Testis (tissue), 3 donors: Measurements from ENCODE around the gene BMPR1B. TPM values are rescaled to one million over a fixed set of nuclear protein-coding genes. Genes with fewer than 3 reads are reported as not detected.

ENCODE experiments used
- DNase-seq: peaks from one replicate; pipeline ENCODE4 v3.0.0-alpha.2; 2019
- H3K27ac ChIP-seq, 2 donors: fragments of 200-600 bp; sonication (generic); one replicate each; pipeline ENCODE4 v1.5.1; 2019
- H3K27me3 ChIP-seq: fragments of 200-600 bp; sonication (generic); one replicate; pipeline ENCODE4 v1.5.1; 2019
- H3K36me3 ChIP-seq: fragments of 200-600 bp; sonication (generic); one replicate; pipeline ENCODE4 v1.5.1; 2017; ENCODE audit warnings: low read depth; ENCODE audit errors: missing control alignments
- H3K4me1 ChIP-seq: fragments of 200-600 bp; sonication (generic); one replicate; pipeline ENCODE4 v1.5.1; 2019
- H3K4me3 ChIP-seq, 2 donors: fragments of 200-600 bp; sonication (generic); one replicate each; pipeline ENCODE4 v1.5.1; 2017 to 2019
- H3K9me3 ChIP-seq: fragments of 200-600 bp; sonication (generic); one replicate; pipeline ENCODE4 v1.5.1; 2017
- CTCF ChIP-seq, 3 experiments: fragments of 450-650 bp in 2 of 3; fragments of 200-600 bp in 1 of 3; sonication (generic) in 1 of 3; IDR thresholded peaks; one replicate each; pipeline ENCODE4 v1.5.1; 2016 to 2019; ENCODE audit warnings: antibody characterized with exemption in 3 of 3, mild to moderate bottlenecking in 2 of 3, moderate library complexity in 1 of 3
- POLR2A ChIP-seq: fragments of 450-650 bp; IDR thresholded peaks from one replicate; pipeline ENCODE4 v1.6.1; 2017; ENCODE audit warnings: antibody characterized with exemption, mild to moderate bottlenecking, moderate library complexity
- WGBS, 2 donors: methylation state at CpG; one replicate each; pipeline ENCODE4 v1.1.5; 2018; 5-methylcytosine and 5-hydroxymethylcytosine counted together
- intact Hi-C: fragments of 100-400 bp; cut with DNase I; formaldehyde crosslinking; loops from one replicate; pipeline ENCODE4 v1.15.1; 2023; ENCODE audit warnings: low total_unique reads
- polyA plus RNA-seq: library from polyadenylated mRNA; stranded (reverse); fragments of 350-450 nt; fragmentation: Illumina TruSeq; extraction: RNeasy Lipid Tissue Mini Kit (QIAGEN cat#74804); gene quantifications from one replicate; pipeline ENCODE4 v1.2.3, GENCODE V29; 2014; ENCODE audit warnings: low read depth, low replicate concordance; ENCODE audit not compliant: insufficient read depth
- total RNA-seq, 2 donors: library from RNA; depleted of rRNA; stranded (reverse); fragments of >200 nt; gene quantifications; one replicate each; pipeline ENCODE4 v1.2.3, GENCODE V29; 2016

Gene BMPR1B
- total and polyA plus RNA-seq, 3 donors from 2014 or later, result 7.5 to 13.0 (median 9.1) TPM

GRCh38 chr4:94936854-94937253 is 179.1 kb downstream of the BMPR1B start:
- 90 to 92% methylated on average over 4 of the region's 4 CpGs for WGBS, 2 donors
- no peak for TF ChIP-seq POLR2A
- TF ChIP-seq CTCF (IDR thresholded peaks at IDR 0.05), result no peak
- no peaks in the 10 kb centered on the region for H3K4me1 ChIP-seq
- H3K36me3 ChIP-seq, result no peaks in the 10 kb centered on the region
- no peaks in the 10 kb centered on the region for H3K27me3 ChIP-seq
- H3K4me3 ChIP-seq, result no peak overlapping the region
- no peaks in the 10 kb centered on the region for H3K9me3 ChIP-seq
- H3K27ac ChIP-seq, result no peak overlapping the region
- intact Hi-C loops, result no loop called here
- DNase-seq, result no peak

GRCh38 chr4:94939791-94940519 is 182.2 kb downstream of the BMPR1B start:
- intact Hi-C loops, result no loop called here
- H3K4me1 ChIP-seq, result no peaks in the 10 kb centered on the region
- H3K27ac ChIP-seq, result no peak overlapping the region
- no peak for DNase-seq
- no peak for TF ChIP-seq POLR2A
- no peak for TF ChIP-seq CTCF (IDR thresholded peaks at IDR 0.05)
- no peak overlapping the region for H3K4me3 ChIP-seq
- 84 to 88% methylated on average over 2 of the region's 2 CpGs for WGBS, 2 donors
- H3K9me3 ChIP-seq, result no peaks in the 10 kb centered on the region
- H3K36me3 ChIP-seq, result no peaks in the 10 kb centered on the region
- H3K27me3 ChIP-seq, result no peaks in the 10 kb centered on the region

GRCh38 chr4:94940520-94940908 is 182.8 kb downstream of the BMPR1B start:
- no peak for DNase-seq
- intact Hi-C loops, result no loop called here
- Histone ChIP-seq H3K27me3 (no peaks in the 10 kb centered on the region), H3K4me3 (no peak overlapping the region), H3K27ac (no peak overlapping the region), H3K9me3 (no peaks in the 10 kb centered on the region), H3K36me3 (no peaks in the 10 kb centered on the region), H3K4me1 (no peaks in the 10 kb centered on the region)
- 90 to 94% methylated on average over 5 of the region's 5 CpGs for WGBS, 2 donors
- TF ChIP-seq POLR2A (no peak), CTCF (IDR thresholded peaks at IDR 0.05) (no peak)

- Histone ChIP-seq H3K36me3 (no peaks in the 10 kb centered on the region), H3K4me1 (no peaks in the 10 kb centered on the region), H3K9me3 (no peaks in the 10 kb centered on the region), H3K27ac (no peak overlapping the region), H3K27me3 (no peaks in the 10 kb centered on the region), H3K4me3 (no peak overlapping the region)
- 79 to 84% methylated on average over 3 of the region's 3 CpGs for WGBS, 2 donors
- TF ChIP-seq CTCF (IDR thresholded peaks at IDR 0.05), result no peak
- TF ChIP-seq POLR2A, result no peak
- DNase-seq, result no peak
- intact Hi-C loops, result no loop called here
Measured at GRCh38 chr4:94941706-94942105, 184.0 kb downstream of the BMPR1B start.

- H3K27ac ChIP-seq, result no peak overlapping the region
- H3K4me3 ChIP-seq, result no peak overlapping the region
- TF ChIP-seq CTCF (IDR thresholded peaks at IDR 0.05), result no peak
- TF ChIP-seq POLR2A, result no peak
- no peaks in the 10 kb centered on the region for H3K9me3 ChIP-seq
- 84 to 94% methylated on average over 2 of the region's 2 CpGs for WGBS, 2 donors
- no peaks in the 10 kb centered on the region for H3K27me3 ChIP-seq
- intact Hi-C loops, result no loop called here
- H3K4me1 ChIP-seq, result no peaks in the 10 kb centered on the region
- H3K36me3 ChIP-seq, result no peaks in the 10 kb centered on the region
- DNase-seq, result no peak
Measured at GRCh38 chr4:94944726-94945125, 187.0 kb downstream of the BMPR1B start.
